K562 (cell line): ENCODE data around the gene FHIP1B. TPM values are rescaled to one million over a fixed set of nuclear protein-coding genes. Genes with fewer than 3 reads are reported as not detected.

Experiments
- ARID1B ChIP-seq: fragments of 450-650 bp; IDR thresholded peaks from 2 replicates; pipeline ENCODE4 v1.6.1; 2016; ENCODE audit warnings: antibody characterized with exemption, mild to moderate bottlenecking, inconsistent platforms
- CEBPB ChIP-seq: fragments of 450-650 bp; IDR thresholded peaks from 2 replicates; pipeline ENCODE4 v1.6.1; 2016; ENCODE audit warnings: missing genetic modification characterization, missing compliant biosample characterization
- CEBPG ChIP-seq, 3 experiments: fragments of 200-800 bp in 1 of 3; sonication (Bioruptor generic) in 1 of 3; sonication (generic) in 1 of 3; formaldehyde crosslinking in 1 of 3; IDR thresholded peaks in 2 of 3; conservative IDR thresholded peaks in 1 of 3; 2 replicates each; pipeline versions ENCODE4 v1.6.1 to v1.8.0; 2016 to 2022; ENCODE audit warnings: missing compliant biosample characterization in 2 of 3, missing genetic modification characterization in 2 of 3, mild to moderate bottlenecking in 1 of 3, missing genetic modification reagents in 1 of 3
- DPF2 ChIP-seq: fragments of 450-650 bp; IDR thresholded peaks from 2 replicates; pipeline ENCODE4 v1.6.1; 2016
- FOXJ2 ChIP-seq: fragments of 200-800 bp; sonication (Bioruptor generic); IDR thresholded peaks from 2 replicates; pipeline ENCODE4 v1.6.1; 2016; ENCODE audit warnings: missing genetic modification characterization, missing compliant biosample characterization
- HDAC2 ChIP-seq: fragments of 450-650 bp; IDR thresholded peaks from 2 replicates; pipeline ENCODE4 v1.6.1; 2016; ENCODE audit warnings: mild to moderate bottlenecking
- HDAC3 ChIP-seq: fragments of 450-650 bp; IDR thresholded peaks from 2 replicates; pipeline ENCODE4 v1.6.1; 2018; ENCODE audit warnings: borderline replicate concordance, mild to moderate bottlenecking, moderate library complexity; ENCODE audit not compliant: partially characterized antibody
- KDM1A ChIP-seq, 2 experiments: fragments of 450-650 bp; IDR thresholded peaks; 2 replicates each; pipeline ENCODE4 v1.6.1; 2016; ENCODE audit warnings: mild to moderate bottlenecking in 2 of 2
- MIER1 ChIP-seq: fragments of 450-650 bp; IDR thresholded peaks from 2 replicates; pipeline ENCODE4 v1.6.1; 2016; ENCODE audit warnings: antibody characterized with exemption, mild to moderate bottlenecking, low read depth
- SMARCA4 ChIP-seq: fragments of 450-650 bp; IDR thresholded peaks from 2 replicates; pipeline ENCODE4 v1.6.1; 2016
- SMARCC2 ChIP-seq: fragments of 450-650 bp; IDR thresholded peaks from 2 replicates; pipeline ENCODE4 v1.6.1; 2017; ENCODE audit warnings: antibody characterized with exemption, moderate library complexity, mild to moderate bottlenecking, low read depth
- TCF3 ChIP-seq: sonication (generic); formaldehyde crosslinking; IDR thresholded peaks from 2 replicates; pipeline ENCODE4 v1.4.0; 2020; ENCODE audit warnings: mild to moderate bottlenecking, missing genetic modification reagents
- TEAD4 ChIP-seq, 2 experiments: sonication (generic) in 1 of 2; formaldehyde crosslinking in 1 of 2; IDR thresholded peaks; 2 replicates each; pipeline versions ENCODE4 v1.6.1 to v1.8.0; 2012 to 2022; ENCODE audit warnings: borderline replicate concordance in 1 of 2, inconsistent platforms in 1 of 2, low read length in 1 of 2, mild to moderate bottlenecking in 1 of 2, missing genetic modification reagents in 1 of 2
- TRIM24 ChIP-seq, 2 experiments: fragments of 450-650 bp; IDR thresholded peaks; 2 replicates each; pipeline ENCODE4 v1.6.1; 2016
- ZEB2 ChIP-seq: fragments of 450-650 bp; IDR thresholded peaks from 2 replicates; pipeline ENCODE4 v1.6.1; 2016
- ZNF586 ChIP-seq: fragments of 450-650 bp; formaldehyde crosslinking; conservative IDR thresholded peaks from 2 replicates; pipeline ENCODE4 v1.4.0; 2020; ENCODE audit warnings: mild to moderate bottlenecking, moderate library complexity
- ZNF766 ChIP-seq: fragments of 200-800 bp; sonication (Bioruptor generic); conservative IDR thresholded peaks from 2 replicates; pipeline ENCODE4 v1.6.1; 2016; ENCODE audit warnings: missing genetic modification characterization, missing compliant biosample characterization
- polyA plus RNA-seq, 8 experiments: library from polyadenylated mRNA; depleted of rRNA in 4 of 8; stranded (reverse) in 5 of 8; unstranded in 3 of 8; fragments of >200 nt; fragmentation: Nextera tagmentation in 2 of 8; fragmentation: Illumina TruSeq in 1 of 8; extraction: Ambion mirVana in 2 of 8; extraction: Trizol in 1 of 8; gene quantifications; 2 replicates each; pipeline versions ENCODE4 v1.2.1 to v1.2.3, GENCODE V29; 2011 to 2014; ENCODE audit warnings: inconsistent platforms in 1 of 8, missing spikeins in 1 of 8
- total RNA-seq, 7 experiments: library from RNA; depleted of rRNA in 6 of 7; stranded (reverse); fragments of >200 nt in 6 of 7; fragmentation: Illumina TruSeq in 2 of 7; extraction: Trizol in 2 of 7; gene quantifications; 2 replicates each; pipeline versions ENCODE4 v1.2.1 to v1.2.3, GENCODE V29; 2011 to 2021; ENCODE audit warnings: low replicate concordance in 1 of 7
- TF ChIP-seq, protein P1 (sequence below): fragments of 200-800 bp; sonication (Bioruptor generic); IDR thresholded peaks from 2 replicates; pipeline ENCODE4 v1.6.1; 2017; ENCODE audit warnings: missing genetic modification characterization, missing compliant biosample characterization
- TF ChIP-seq, protein P2 (sequence below): fragments of 200-800 bp; sonication (Bioruptor generic); IDR thresholded peaks from 2 replicates; pipeline ENCODE4 v1.6.1; 2016; ENCODE audit warnings: missing genetic modification characterization, missing compliant biosample characterization
- TF ChIP-seq, protein P3 (sequence below): conservative IDR thresholded peaks from 2 replicates; pipeline ENCODE4 v1.6.1; 2011; ENCODE audit warnings: low read depth, mild to moderate bottlenecking, low read length; ENCODE audit not compliant: control insufficient read depth

FHIP1B gene
- total and polyA plus RNA-seq, 9 of the 15 experiments (the other 6 are each of a cell fraction or from before 2014, with no cell fraction given): 0.94 to 24.7 (median 15.6) TPM

GRCh38 chr11:6249770-6250555, 15.5 kb upstream of the FHIP1B start (continued):
- TF ChIP-seq MIER1 (no peak), ZNF586 (CRISPR knock-in tag) (no peak), ZNF766 (peak; percentile 67; the same call in 1 of the 2 replicates), ZEB2 (peak; percentile 59; the same call in 1 of the 2 replicates), KDM1A (IDR thresholded peaks at IDR 0.05) (0 out of 4 replicates have a peak, but pooled peaks have one; percentile 16 to 33), CEBPB (0 out of 2 replicates have a peak, but pooled peaks have one; percentile 16), ARID1B (peak; percentile 87), TEAD4 (IDR thresholded peaks at IDR 0.05; ENCODE audit: low read length) (peak; percentile 91), TEAD4 (CRISPR knock-in tag; IDR thresholded peaks at IDR 0.05; ENCODE audit: borderline replicate concordance) (no peak), HDAC2 (no peak), FOXJ2 (tag) (peak; percentile 44; the same call in 1 of the 2 replicates), SMARCA4 (peak; percentile 62; the same call in 1 of the 2 replicates), HDAC3 (peak; percentile 22), TRIM24 (IDR thresholded peaks at IDR 0.05) (peak; percentile 93), CEBPG (CRISPR knock-in tag; IDR thresholded peaks at IDR 0.05) (no peak), CEBPG (tag; conservative IDR thresholded peaks at IDR 0.05 in 1 of 2, IDR thresholded peaks at IDR 0.05 in 1 of 2) (peak in 1 of 2 experiments; percentile 60; a peak in 2 of 4 replicates), DPF2 (peak; percentile 69), SMARCC2 (0 out of 2 replicates have a peak, but pooled peaks have one; percentile 26), TCF3 (CRISPR knock-in tag) (peak; percentile 89)
- TF ChIP-seq, protein P1, sequence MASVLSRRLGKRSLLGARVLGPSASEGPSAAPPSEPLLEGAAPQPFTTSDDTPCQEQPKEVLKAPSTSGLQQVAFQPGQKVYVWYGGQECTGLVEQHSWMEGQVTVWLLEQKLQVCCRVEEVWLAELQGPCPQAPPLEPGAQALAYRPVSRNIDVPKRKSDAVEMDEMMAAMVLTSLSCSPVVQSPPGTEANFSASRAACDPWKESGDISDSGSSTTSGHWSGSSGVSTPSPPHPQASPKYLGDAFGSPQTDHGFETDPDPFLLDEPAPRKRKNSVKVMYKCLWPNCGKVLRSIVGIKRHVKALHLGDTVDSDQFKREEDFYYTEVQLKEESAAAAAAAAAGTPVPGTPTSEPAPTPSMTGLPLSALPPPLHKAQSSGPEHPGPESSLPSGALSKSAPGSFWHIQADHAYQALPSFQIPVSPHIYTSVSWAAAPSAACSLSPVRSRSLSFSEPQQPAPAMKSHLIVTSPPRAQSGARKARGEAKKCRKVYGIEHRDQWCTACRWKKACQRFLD (CRISPR knock-in tag): peak; percentile 98
- TF ChIP-seq, protein P2, sequence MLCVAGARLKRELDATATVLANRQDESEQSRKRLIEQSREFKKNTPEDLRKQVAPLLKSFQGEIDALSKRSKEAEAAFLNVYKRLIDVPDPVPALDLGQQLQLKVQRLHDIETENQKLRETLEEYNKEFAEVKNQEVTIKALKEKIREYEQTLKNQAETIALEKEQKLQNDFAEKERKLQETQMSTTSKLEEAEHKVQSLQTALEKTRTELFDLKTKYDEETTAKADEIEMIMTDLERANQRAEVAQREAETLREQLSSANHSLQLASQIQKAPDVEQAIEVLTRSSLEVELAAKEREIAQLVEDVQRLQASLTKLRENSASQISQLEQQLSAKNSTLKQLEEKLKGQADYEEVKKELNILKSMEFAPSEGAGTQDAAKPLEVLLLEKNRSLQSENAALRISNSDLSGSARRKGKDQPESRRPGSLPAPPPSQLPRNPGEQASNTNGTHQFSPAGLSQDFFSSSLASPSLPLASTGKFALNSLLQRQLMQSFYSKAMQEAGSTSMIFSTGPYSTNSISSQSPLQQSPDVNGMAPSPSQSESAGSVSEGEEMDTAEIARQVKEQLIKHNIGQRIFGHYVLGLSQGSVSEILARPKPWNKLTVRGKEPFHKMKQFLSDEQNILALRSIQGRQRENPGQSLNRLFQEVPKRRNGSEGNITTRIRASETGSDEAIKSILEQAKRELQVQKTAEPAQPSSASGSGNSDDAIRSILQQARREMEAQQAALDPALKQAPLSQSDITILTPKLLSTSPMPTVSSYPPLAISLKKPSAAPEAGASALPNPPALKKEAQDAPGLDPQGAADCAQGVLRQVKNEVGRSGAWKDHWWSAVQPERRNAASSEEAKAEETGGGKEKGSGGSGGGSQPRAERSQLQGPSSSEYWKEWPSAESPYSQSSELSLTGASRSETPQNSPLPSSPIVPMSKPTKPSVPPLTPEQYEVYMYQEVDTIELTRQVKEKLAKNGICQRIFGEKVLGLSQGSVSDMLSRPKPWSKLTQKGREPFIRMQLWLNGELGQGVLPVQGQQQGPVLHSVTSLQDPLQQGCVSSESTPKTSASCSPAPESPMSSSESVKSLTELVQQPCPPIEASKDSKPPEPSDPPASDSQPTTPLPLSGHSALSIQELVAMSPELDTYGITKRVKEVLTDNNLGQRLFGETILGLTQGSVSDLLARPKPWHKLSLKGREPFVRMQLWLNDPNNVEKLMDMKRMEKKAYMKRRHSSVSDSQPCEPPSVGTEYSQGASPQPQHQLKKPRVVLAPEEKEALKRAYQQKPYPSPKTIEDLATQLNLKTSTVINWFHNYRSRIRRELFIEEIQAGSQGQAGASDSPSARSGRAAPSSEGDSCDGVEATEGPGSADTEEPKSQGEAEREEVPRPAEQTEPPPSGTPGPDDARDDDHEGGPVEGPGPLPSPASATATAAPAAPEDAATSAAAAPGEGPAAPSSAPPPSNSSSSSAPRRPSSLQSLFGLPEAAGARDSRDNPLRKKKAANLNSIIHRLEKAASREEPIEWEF (CRISPR knock-in tag): peak; percentile 86
- TF ChIP-seq, protein P3, sequence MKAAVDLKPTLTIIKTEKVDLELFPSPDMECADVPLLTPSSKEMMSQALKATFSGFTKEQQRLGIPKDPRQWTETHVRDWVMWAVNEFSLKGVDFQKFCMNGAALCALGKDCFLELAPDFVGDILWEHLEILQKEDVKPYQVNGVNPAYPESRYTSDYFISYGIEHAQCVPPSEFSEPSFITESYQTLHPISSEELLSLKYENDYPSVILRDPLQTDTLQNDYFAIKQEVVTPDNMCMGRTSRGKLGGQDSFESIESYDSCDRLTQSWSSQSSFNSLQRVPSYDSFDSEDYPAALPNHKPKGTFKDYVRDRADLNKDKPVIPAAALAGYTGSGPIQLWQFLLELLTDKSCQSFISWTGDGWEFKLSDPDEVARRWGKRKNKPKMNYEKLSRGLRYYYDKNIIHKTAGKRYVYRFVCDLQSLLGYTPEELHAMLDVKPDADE: 0 out of 2 replicates have a peak, but pooled peaks have one; percentile 44
